Activated CD4-positive, alpha-beta memory T cell treated with anti-CD3 and anti-CD28 coated beads, Interleukin-2, amount 10 ng/mL, durations not matched to agents 7 days and 5 days (primary cell): ENCODE data around the gene SEMA3A. TPM values are rescaled to one million over a fixed set of nuclear protein-coding genes. Genes with fewer than 3 reads are reported as not detected.
"Not testable (repeated sequence)": the region's sequence is repeated elsewhere in the genome, so short reads cannot be mapped to it uniquely, and the experiment has no call there.

Experiments used
- CTCF ChIA-PET: fragments of 350-600 bp; sonication (Branson Sonifier 250); formaldehyde crosslinking; loops from one replicate; lab custom pipeline; 2021; ENCODE audit warnings: antibody characterized with exemption, inconsistent platforms; lab: Charles Lee
- POLR2A ChIA-PET: fragments of 350-600 bp; sonication (Branson Sonifier 250); formaldehyde crosslinking; loops from one replicate; lab custom pipeline; 2021; ENCODE audit warnings: antibody characterized with exemption; lab: Charles Lee
- DNase-seq: peaks from one replicate; pipeline ENCODE4 v3.0.0-alpha.2; 2020
- H3K27ac Mint-ChIP-seq: one replicate; pipeline ENCODE4 v1.8.0; 2021; ENCODE audit warnings: mild to moderate bottlenecking, mixed read lengths
- H3K27me3 Mint-ChIP-seq: one replicate; pipeline ENCODE4 v1.8.0; 2021; ENCODE audit warnings: mixed read lengths
- H3K36me3 Mint-ChIP-seq: one replicate; pipeline ENCODE4 v1.8.0; 2021; ENCODE audit warnings: low read depth, mixed read lengths
- H3K4me1 Mint-ChIP-seq: one replicate; pipeline ENCODE4 v1.8.0; 2021; ENCODE audit warnings: mixed read lengths
- H3K4me3 Mint-ChIP-seq: one replicate; pipeline ENCODE4 v1.8.0; 2021; ENCODE audit warnings: mild to moderate bottlenecking, mixed read lengths
- H3K9me3 Mint-ChIP-seq: one replicate; pipeline ENCODE4 v1.8.0; 2021; ENCODE audit warnings: mixed read lengths
- total RNA-seq, 2 experiments: library from RNA; stranded (reverse); gene quantifications; one replicate each; pipeline ENCODE4 v1.2.3, GENCODE V29; 2021

SEMA3A gene
- total RNA-seq, 2 experiments from 2014 or later: 0.30 to 0.38 TPM

DNA sequence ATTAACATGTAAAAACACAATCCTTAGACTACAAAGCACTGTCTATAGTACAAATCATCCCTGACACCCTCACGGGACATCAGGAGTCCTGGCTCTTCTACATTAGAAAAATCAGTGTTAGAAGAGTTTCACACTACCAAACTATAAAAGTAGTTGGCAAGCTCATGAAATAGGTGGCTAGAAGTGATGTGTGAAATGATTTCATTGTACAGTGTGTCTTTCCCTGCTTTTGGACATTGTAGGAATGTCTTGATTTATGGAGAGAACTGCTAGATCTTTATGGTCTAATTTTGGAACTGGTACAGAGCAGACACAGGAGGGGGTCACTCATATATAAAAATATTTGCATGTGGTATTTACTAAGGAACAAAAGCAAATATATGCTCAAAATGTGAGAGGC lies 33.2 kb downstream of the SEMA3A start:
- no peaks in the 10 kb centered on the region for H3K27me3 Mint-ChIP-seq
- H3K36me3 Mint-ChIP-seq: no peaks in the 10 kb centered on the region
- no peak overlapping the region for H3K4me3 Mint-ChIP-seq
- no peak for DNase-seq
- no peak overlapping the region for H3K27ac Mint-ChIP-seq
- ChIA-PET CTCF (no interaction called here), POLR2A (no interaction called here)
- peaks cover 4% of the 10 kb centered on the region for H3K9me3 Mint-ChIP-seq
- H3K4me1 Mint-ChIP-seq: no peaks in the 10 kb centered on the region

DNA sequence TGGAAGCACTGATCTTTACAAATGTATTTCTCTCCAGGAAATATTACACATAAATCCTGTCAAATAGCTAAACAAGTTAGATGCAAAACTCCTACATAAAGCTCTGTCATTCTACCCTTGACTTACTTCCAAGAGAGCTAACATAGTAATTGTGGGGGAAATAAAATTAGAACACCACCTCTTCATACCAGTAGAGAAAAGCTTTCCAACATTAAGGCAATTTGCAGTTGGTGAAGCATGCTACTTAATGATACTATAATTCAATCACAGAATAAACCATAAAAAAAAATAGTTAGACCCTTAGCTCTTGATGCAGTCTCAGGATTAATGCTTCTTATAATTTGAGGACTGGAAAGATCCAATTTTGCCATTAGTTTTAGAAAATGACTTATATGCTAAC lies 35.2 kb downstream of the SEMA3A start:
- no peaks in the 10 kb centered on the region for H3K4me1 Mint-ChIP-seq
- no peaks in the 10 kb centered on the region for H3K36me3 Mint-ChIP-seq
- H3K4me3 Mint-ChIP-seq: no peak overlapping the region
- no peak overlapping the region for H3K27ac Mint-ChIP-seq
- peaks cover 4% of the 10 kb centered on the region for H3K9me3 Mint-ChIP-seq
- ChIA-PET CTCF (no interaction called here), POLR2A (no interaction called here)
- no peak for DNase-seq
- no peaks in the 10 kb centered on the region for H3K27me3 Mint-ChIP-seq

DNA sequence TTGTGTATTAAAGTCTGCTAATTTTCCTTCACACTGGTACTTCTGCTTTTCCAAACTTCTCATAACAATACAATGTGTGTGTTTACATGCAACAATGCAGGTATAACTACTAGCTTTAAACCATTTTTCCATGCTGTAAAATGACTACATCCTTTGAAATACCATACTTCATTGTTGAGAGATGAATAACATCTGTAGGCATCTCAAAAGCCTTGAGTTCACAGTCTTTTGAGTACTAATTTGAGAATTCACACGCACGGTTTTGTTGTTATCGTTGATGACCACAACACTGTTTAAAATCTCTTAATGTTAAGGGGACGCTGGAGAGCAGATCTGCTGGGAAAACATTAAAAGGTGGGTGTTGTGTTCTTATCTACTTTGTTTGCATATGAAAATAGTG lies 37.4 kb downstream of the SEMA3A start:
- POLR2A ChIA-PET: no interaction called here
- CTCF ChIA-PET: interaction anchor here (1.2 kb wide), 1 partner anchor 17 kb away, joined by 3 read pairs; no protein-coding TSS in a partner anchor
- Mint-ChIP-seq H3K9me3 (peaks cover 6% of the 10 kb centered on the region), H3K36me3 (no peaks in the 10 kb centered on the region), H3K27me3 (no peaks in the 10 kb centered on the region), H3K4me1 (no peaks in the 10 kb centered on the region), H3K4me3 (no peak overlapping the region), H3K27ac (no peak overlapping the region)
- DNase-seq: no peak

DNA sequence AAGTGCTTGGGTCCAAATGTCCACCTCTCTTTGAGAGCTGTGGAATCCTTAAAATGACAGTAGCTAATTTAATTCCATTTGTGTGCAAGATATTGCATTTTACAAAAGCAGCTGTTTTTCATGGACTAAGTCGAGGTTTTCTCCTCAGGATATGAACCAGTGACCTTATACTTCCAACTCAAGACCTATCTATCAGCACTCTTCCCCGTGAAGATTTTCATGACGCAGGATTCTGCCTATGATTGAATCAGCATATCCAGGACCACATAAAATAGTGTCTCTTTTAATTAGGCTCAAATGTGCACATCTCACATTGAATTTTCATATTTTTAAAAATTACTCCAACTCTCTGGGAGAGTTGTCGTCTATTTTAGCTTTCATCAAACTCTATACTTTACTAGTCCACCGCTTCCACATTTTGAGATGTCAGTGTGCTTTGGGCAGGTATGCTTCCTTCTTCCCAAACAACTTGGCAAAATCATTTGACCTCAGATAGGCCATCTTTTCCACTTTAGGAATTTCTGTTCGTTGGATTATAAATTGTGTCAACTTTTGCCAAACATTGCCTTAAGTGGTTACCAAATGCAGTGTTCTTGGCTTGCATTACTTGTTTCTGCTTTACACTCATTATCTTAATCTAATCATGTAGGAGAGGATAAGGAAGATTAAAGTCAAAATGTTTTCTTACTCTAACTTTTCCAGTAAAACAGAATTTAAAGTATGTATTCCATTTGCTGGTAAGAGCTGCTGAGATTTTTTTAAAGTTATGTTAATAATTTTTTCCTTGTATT lies 39.4 kb downstream of the SEMA3A start:
- no peak overlapping the region for H3K27ac Mint-ChIP-seq
- POLR2A ChIA-PET: no interaction called here
- no peak overlapping the region for H3K4me3 Mint-ChIP-seq
- H3K36me3 Mint-ChIP-seq: no peaks in the 10 kb centered on the region
- H3K27me3 Mint-ChIP-seq: no peaks in the 10 kb centered on the region
- H3K9me3 Mint-ChIP-seq: peaks cover 6% of the 10 kb centered on the region
- CTCF ChIA-PET: no interaction called here
- no peaks in the 10 kb centered on the region for H3K4me1 Mint-ChIP-seq
- no peak for DNase-seq

DNA sequence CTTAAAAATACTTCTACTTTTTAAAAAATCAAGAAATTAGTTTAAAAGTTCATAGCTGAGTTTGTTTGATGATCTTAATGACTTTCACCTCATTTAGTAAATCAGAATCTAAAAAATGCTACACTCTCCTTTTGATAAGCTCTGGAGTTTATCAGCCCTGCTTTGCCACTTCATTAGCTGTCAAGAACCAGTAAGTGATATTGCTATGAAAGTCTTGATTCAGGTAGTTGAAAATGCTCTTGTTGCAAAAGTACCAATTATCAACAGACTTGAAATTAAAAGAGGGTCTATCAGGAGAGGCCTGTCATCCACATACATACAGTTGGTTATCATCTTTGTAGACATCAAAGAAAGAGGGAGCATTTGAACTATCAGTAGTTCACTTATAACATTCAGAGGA lies 41.6 kb downstream of the SEMA3A start:
- H3K27ac Mint-ChIP-seq: no peak overlapping the region
- no peaks in the 10 kb centered on the region for H3K4me1 Mint-ChIP-seq

DNA sequence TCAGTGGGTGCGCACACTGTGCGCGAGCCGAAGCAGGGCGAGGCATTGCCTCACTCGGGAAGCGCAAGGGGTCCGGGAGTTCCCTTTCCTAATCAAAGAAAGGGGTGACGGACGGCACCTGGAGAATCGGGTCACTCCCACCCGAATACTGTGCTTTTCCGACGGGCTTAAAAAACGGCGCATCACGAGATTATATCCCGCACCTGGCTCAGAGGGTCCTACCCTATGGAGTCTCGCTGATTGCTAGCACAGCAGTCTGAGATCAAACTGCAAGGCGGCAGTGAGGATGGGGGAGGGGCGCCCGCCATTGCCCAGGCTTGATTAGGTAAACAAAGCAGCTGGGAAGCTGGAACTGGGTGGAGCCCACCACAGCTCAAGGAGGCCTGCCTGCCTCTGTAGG lies 44.2 kb downstream of the SEMA3A start:
- H3K27me3 Mint-ChIP-seq, H3K36me3 Mint-ChIP-seq, H3K9me3 Mint-ChIP-seq, CTCF ChIA-PET, POLR2A ChIA-PET, H3K27ac Mint-ChIP-seq, H3K4me3 Mint-ChIP-seq, DNase-seq, H3K4me1 Mint-ChIP-seq: not testable (repeated sequence)

More for the DNA sequence above, 41.6 kb downstream of the SEMA3A start:
- no peaks in the 10 kb centered on the region for H3K27me3 Mint-ChIP-seq
- ChIA-PET CTCF (no interaction called here), POLR2A (no interaction called here)
- no peaks in the 10 kb centered on the region for H3K36me3 Mint-ChIP-seq
- H3K9me3 Mint-ChIP-seq: peaks cover 6% of the 10 kb centered on the region
- no peak for DNase-seq
- H3K4me3 Mint-ChIP-seq: no peak overlapping the region

DNA sequence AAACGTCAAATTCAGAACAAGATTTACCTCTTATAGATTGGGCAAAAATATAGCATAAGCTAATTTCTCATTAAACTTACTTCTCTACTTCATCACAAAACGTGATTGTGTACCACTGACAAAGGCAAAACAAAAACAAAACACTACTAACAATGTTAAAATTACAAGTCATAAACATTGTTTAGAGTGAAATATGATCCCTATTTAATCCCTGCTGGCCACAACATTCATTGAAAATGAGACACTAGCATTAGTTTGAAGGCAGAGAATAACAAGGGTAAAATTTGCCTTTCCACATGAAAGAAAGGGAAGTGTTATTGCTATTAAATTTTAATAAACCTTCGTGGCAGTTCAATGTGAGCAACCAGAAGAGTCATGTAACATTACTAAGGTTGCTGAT lies 45.0 kb downstream of the SEMA3A start:
- no peak for DNase-seq
- H3K36me3 Mint-ChIP-seq: no peaks in the 10 kb centered on the region
- H3K4me3 Mint-ChIP-seq: no peak overlapping the region
- H3K27me3 Mint-ChIP-seq: no peaks in the 10 kb centered on the region
- no peaks in the 10 kb centered on the region for H3K4me1 Mint-ChIP-seq
- POLR2A ChIA-PET: no interaction called here
- peaks cover 3% of the 10 kb centered on the region for H3K9me3 Mint-ChIP-seq
- CTCF ChIA-PET: no interaction called here
- no peak overlapping the region for H3K27ac Mint-ChIP-seq

DNA sequence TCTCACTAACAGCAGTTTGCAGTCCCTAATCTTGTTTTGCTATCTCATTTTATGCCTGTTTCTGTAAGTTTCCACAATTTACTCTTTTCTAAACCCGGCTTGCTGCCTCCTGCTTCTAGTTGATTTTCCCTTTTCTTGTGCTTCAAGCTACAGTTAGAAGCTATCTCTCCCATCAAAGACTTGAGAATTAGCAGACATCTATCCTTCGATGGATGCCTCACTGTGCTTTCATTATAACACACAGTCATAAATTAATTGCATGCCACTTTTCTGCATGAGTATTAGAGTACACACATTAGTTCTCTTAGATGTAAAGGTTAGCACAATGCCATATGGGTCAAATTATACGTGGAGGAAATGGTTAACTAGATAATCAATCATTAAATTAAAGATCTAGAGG lies 48.7 kb downstream of the SEMA3A start:
- CTCF ChIA-PET: no interaction called here

DNA sequence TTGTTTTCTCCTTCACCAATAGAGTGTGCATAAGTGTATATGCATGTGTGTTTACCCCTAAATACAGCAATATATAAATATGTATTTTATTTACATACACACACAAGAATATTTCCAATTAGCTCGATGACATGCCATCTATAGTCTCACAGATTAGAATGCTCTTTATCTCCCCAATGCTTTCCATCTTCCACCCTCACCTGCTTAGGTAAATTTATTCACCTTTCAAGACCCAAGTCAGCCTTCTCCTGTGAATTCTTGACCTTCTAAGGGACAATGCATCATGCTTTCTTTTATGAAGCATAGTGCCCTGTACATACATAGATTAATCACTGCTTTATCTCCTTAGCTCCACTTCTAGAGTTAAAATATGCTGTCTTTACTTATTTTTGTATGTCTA lies 49.7 kb downstream of the SEMA3A start:
- POLR2A ChIA-PET: no interaction called here
- no peak for DNase-seq
- H3K27ac Mint-ChIP-seq: no peak overlapping the region
- CTCF ChIA-PET: no interaction called here
- H3K9me3 Mint-ChIP-seq: no peaks in the 10 kb centered on the region
- H3K27me3 Mint-ChIP-seq: no peaks in the 10 kb centered on the region
- no peaks in the 10 kb centered on the region for H3K36me3 Mint-ChIP-seq
- H3K4me3 Mint-ChIP-seq: no peak overlapping the region
- H3K4me1 Mint-ChIP-seq: no peaks in the 10 kb centered on the region

More for the DNA sequence above, 48.7 kb downstream of the SEMA3A start:
- no peaks in the 10 kb centered on the region for H3K27me3 Mint-ChIP-seq
- H3K9me3 Mint-ChIP-seq: no peaks in the 10 kb centered on the region
- no peaks in the 10 kb centered on the region for H3K4me1 Mint-ChIP-seq
- H3K27ac Mint-ChIP-seq: no peak overlapping the region
- POLR2A ChIA-PET: no interaction called here
- H3K4me3 Mint-ChIP-seq: no peak overlapping the region
- DNase-seq: no peak
- H3K36me3 Mint-ChIP-seq: no peaks in the 10 kb centered on the region

DNA sequence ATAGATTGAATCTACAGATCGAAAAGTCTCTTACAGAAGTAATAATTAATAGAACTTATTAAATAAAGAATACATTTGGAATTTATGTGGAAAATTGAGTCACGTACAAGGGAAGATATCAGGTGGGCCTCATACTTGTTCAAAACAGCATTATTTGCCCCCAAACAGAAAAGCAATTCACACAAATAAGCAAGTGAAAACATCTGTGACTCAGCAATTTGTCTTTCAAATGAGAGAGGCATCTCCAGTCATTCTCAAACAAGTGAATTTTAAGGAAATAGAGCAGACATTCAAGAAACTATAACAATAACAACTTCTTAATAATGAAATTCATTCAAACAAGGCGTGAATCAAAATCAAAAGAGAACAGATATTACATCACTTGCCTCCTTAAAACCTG lies 50.1 kb downstream of the SEMA3A start:
- Mint-ChIP-seq H3K4me1 (no peaks in the 10 kb centered on the region), H3K9me3 (no peaks in the 10 kb centered on the region), H3K4me3 (no peak overlapping the region), H3K27me3 (no peaks in the 10 kb centered on the region), H3K27ac (no peak overlapping the region), H3K36me3 (no peaks in the 10 kb centered on the region)
- no peak for DNase-seq
- ChIA-PET CTCF (no interaction called here), POLR2A (no interaction called here)

DNA sequence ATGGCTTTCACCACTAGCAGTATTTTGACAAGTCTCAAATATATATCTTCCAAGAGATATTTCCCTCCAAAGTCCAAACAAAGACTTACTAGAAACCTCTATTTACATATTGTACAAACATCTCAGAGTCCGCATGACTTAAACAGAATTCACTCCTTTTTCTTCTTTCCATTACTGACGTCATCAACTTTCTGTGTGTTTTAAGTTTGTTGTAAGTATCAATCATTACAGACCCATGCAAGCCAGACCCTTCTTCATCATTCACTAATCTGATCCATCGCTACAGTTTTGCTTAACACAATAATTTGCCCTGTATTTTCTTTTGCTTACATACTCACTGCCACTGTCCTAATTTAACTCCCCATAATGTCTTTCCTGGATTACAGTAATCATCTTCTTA lies 51.9 kb downstream of the SEMA3A start:
- no peaks in the 10 kb centered on the region for H3K27me3 Mint-ChIP-seq
- no peaks in the 10 kb centered on the region for H3K9me3 Mint-ChIP-seq
- H3K4me3 Mint-ChIP-seq: no peak overlapping the region
- H3K27ac Mint-ChIP-seq: no peak overlapping the region
- no peaks in the 10 kb centered on the region for H3K4me1 Mint-ChIP-seq
- no peak for DNase-seq
- CTCF ChIA-PET: no interaction called here
- POLR2A ChIA-PET: no interaction called here
- no peaks in the 10 kb centered on the region for H3K36me3 Mint-ChIP-seq

DNA sequence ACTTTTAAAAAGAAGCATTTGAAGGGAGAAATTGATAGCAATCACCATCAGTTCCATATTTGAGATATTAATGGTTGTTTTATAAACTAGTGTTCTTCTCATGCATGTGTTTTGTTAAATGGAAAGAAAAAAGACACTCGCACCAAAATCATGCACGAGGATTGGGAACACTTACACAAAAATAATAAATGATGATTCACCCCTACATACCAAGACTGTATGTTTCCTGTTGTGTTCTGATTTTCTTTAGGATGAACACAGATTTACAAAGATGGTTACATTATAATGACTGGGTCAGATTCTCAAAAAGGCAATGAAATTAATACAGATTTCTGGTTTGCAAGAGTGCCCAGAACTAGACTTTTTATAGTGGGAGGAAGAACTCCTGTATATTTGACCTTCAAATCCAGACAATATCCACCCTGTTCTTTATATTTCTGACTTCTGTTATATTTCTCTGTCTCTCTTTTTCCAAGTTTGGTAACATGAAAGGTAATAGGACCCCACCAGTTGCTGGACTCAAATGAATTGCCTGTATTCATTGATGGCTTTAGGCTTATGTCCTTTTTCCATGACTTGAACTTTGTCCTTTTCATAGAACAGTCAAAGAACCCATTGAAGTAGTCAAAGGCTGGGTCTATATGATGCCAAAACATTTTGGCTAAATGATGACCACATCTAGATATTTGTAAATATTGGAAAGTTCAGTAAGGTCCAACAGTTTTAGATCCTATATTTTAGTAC lies 54.4 kb downstream of the SEMA3A start:
- no peak for DNase-seq
- Mint-ChIP-seq H3K27ac (no peak overlapping the region), H3K4me1 (no peaks in the 10 kb centered on the region), H3K9me3 (no peaks in the 10 kb centered on the region), H3K27me3 (no peaks in the 10 kb centered on the region), H3K4me3 (no peak overlapping the region), H3K36me3 (no peaks in the 10 kb centered on the region)
- CTCF ChIA-PET: no interaction called here
- POLR2A ChIA-PET: no interaction called here

DNA sequence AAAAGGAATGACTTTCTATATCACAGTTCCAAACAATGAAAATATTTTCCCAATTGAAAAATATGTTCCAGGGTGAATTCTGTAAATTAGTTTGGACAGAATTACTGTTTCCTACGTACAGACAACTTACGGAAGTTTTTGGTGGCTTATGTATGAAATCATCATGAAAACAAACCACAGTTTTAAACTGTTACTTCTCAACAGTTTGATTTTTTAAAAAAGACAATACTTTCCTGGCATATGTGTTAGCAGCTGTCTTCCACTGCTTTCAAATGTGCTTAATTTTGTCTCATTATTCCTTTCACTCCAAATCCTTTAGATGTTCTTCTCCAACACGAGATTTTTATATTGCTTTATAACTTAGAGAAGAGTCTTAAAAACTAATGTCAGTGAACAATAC lies 56.2 kb downstream of the SEMA3A start:
- CTCF ChIA-PET: no interaction called here
- POLR2A ChIA-PET: no interaction called here
- H3K4me3 Mint-ChIP-seq: no peak overlapping the region
- no peak overlapping the region for H3K27ac Mint-ChIP-seq
- DNase-seq: no peak
- H3K36me3 Mint-ChIP-seq: no peaks in the 10 kb centered on the region
- H3K9me3 Mint-ChIP-seq: peaks cover 2% of the 10 kb centered on the region
- H3K4me1 Mint-ChIP-seq: no peaks in the 10 kb centered on the region
- H3K27me3 Mint-ChIP-seq: no peaks in the 10 kb centered on the region

DNA sequence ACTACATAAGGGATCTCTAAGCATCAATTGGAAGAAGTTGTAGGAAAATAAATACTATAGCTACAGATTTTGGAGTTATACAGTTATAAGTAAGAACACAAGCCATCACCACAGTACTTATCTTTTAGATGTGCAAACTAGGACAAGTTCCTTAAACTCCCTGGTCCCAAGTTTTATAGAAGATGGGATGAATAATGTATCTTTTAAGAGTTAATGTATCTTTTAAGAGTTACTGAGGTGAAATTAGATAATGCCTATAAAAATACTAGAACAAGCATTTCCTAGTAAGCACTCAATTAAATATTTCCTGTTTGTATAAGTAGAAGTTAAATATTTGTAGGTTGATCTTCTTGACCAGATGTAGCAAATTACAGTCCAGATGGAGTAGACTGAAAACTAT lies 56.8 kb downstream of the SEMA3A start:
- H3K36me3 Mint-ChIP-seq: no peaks in the 10 kb centered on the region
- peaks cover 2% of the 10 kb centered on the region for H3K9me3 Mint-ChIP-seq
- ChIA-PET POLR2A (no interaction called here), CTCF (no interaction called here)
- no peak overlapping the region for H3K27ac Mint-ChIP-seq
- H3K4me1 Mint-ChIP-seq: no peaks in the 10 kb centered on the region
- H3K4me3 Mint-ChIP-seq: no peak overlapping the region
- no peak for DNase-seq
- H3K27me3 Mint-ChIP-seq: no peaks in the 10 kb centered on the region
